ENCODE results near the gene LPXN.

Gene LPXN

DNA sequence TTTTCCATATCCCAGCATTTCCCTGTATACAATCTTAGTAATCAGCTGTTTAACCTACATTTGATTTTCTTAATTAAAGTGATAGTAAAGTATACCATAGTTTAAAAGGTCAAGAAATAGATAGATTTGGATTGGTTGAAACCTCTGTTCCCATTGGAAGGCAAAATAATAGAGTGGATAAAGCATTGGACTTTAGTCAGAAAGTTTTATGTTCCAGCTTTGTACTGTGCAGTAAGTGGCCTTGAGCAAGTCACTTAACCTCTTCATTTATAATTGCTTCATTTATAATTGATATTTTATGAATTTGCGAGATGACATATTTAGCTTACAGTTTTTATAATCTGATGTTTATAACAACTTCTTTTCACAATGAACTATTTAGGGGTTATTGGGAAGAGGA is 6.8 kb upstream of the LPXN start:
- H4K20me1 ChIP-seq (ENCODE audit: insufficient read depth, low read length): no peaks in the 10 kb centered on the region
- H3K79me2 ChIP-seq (ENCODE audit: insufficient read depth, low read length): peaks cover 77% of the 10 kb centered on the region
- H3K4me3 ChIP-seq (ENCODE audit: low read depth, low read length, poor library complexity, severe bottlenecking): peak overlapping the region; percentile 13
- H3K4me1 ChIP-seq (ENCODE audit: insufficient read depth, low read length, severe bottlenecking): peaks cover 63% of the 10 kb centered on the region
- H3K36me3 ChIP-seq (ENCODE audit: insufficient read depth, low read length): peaks cover 48% of the 10 kb centered on the region
- H3F3A ChIP-seq (ENCODE audit: insufficient read depth, low read length): no peaks in the 10 kb centered on the region
- no peak overlapping the region for H2AFZ ChIP-seq (ENCODE audit: low read length)
- TF ChIP-seq, protein P1, sequence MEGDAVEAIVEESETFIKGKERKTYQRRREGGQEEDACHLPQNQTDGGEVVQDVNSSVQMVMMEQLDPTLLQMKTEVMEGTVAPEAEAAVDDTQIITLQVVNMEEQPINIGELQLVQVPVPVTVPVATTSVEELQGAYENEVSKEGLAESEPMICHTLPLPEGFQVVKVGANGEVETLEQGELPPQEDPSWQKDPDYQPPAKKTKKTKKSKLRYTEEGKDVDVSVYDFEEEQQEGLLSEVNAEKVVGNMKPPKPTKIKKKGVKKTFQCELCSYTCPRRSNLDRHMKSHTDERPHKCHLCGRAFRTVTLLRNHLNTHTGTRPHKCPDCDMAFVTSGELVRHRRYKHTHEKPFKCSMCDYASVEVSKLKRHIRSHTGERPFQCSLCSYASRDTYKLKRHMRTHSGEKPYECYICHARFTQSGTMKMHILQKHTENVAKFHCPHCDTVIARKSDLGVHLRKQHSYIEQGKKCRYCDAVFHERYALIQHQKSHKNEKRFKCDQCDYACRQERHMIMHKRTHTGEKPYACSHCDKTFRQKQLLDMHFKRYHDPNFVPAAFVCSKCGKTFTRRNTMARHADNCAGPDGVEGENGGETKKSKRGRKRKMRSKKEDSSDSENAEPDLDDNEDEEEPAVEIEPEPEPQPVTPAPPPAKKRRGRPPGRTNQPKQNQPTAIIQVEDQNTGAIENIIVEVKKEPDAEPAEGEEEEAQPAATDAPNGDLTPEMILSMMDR (IDR thresholded peaks at IDR 0.05; ENCODE audit: low read length): no peak
- TF ChIP-seq EZH2 (IDR thresholded peaks at IDR 0.05; ENCODE audit: borderline replicate concordance, low read length): no peak
- H3K9ac ChIP-seq (ENCODE audit: low read length): no peak overlapping the region; the same call in 1 of the 2 replicates
- peak overlapping the region; percentile 86 for H3K4me2 ChIP-seq (ENCODE audit: low read length)
- no peaks in the 10 kb centered on the region for H3K27me3 ChIP-seq (ENCODE audit: insufficient read depth, low read length)
- no peak overlapping the region for H3K27ac ChIP-seq (ENCODE audit: low read depth, low read length, poor library complexity, severe bottlenecking)
- H3K9me3 ChIP-seq (ENCODE audit: low read length): no peaks in the 10 kb centered on the region
- no peaks in the 10 kb centered on the region for H3K9me2 ChIP-seq (ENCODE audit: low read depth, low read length)

DNA sequence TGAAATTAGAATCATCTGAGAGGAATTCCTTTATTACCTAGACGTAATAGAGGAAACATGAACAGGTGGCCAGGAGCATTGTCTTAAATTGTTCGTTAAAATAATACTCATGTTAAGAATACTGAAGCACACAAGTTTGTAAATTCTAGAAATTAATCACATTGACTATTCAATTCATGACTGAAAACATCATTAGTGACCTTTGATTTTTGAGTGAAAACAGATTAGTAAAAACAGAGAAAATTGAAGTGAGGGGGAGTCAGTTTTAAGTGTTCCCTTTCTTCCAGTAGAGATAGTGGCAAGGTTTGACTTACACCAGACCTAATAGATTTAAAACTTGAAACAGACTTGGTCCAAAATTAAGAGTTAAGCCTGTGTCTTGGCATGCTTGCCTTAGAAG is 4.7 kb upstream of the LPXN start:
- H3F3A ChIP-seq (ENCODE audit: insufficient read depth, low read length): 0 out of 2 replicates have a peak, but pooled peaks cover 3% of the 10 kb centered on the region
- peaks cover 27% of the 10 kb centered on the region for H3K36me3 ChIP-seq (ENCODE audit: insufficient read depth, low read length)
- H3K27me3 ChIP-seq (ENCODE audit: insufficient read depth, low read length): no peaks in the 10 kb centered on the region
- peaks cover 64% of the 10 kb centered on the region for H3K4me1 ChIP-seq (ENCODE audit: insufficient read depth, low read length, severe bottlenecking)
- no peak for TF ChIP-seq EZH2 (IDR thresholded peaks at IDR 0.05; ENCODE audit: borderline replicate concordance, low read length)
- TF ChIP-seq, protein P1 (IDR thresholded peaks at IDR 0.05; ENCODE audit: low read length): no peak
- peak overlapping the region; percentile 98 for H3K9ac ChIP-seq (ENCODE audit: low read length)
- H3K9me2 ChIP-seq (ENCODE audit: low read depth, low read length): no peaks in the 10 kb centered on the region
- H3K27ac ChIP-seq (ENCODE audit: low read depth, low read length, poor library complexity, severe bottlenecking): peak overlapping the region; percentile 84
- H4K20me1 ChIP-seq (ENCODE audit: insufficient read depth, low read length): no peaks in the 10 kb centered on the region
- H3K4me3 ChIP-seq (ENCODE audit: low read depth, low read length, poor library complexity, severe bottlenecking): peak overlapping the region; percentile 91
- peak overlapping the region; percentile 86 for H3K4me2 ChIP-seq (ENCODE audit: low read length)
- H2AFZ ChIP-seq (ENCODE audit: low read length): no peak overlapping the region
- no peaks in the 10 kb centered on the region for H3K9me3 ChIP-seq (ENCODE audit: low read length)
- peaks cover 67% of the 10 kb centered on the region for H3K79me2 ChIP-seq (ENCODE audit: insufficient read depth, low read length)

GRCh38 chr11:58579192-58580129 is 3.8 kb upstream of the LPXN start:
- Histone ChIP-seq H3K9me3 (ENCODE audit: low read length) (no peaks in the 10 kb centered on the region), H3K27ac (ENCODE audit: low read depth, low read length, poor library complexity, severe bottlenecking) (peak overlapping the region; percentile 84), H3K4me2 (ENCODE audit: low read length) (peak overlapping the region; percentile 86), H2AFZ (ENCODE audit: low read length) (no peak overlapping the region), H3K9me2 (ENCODE audit: low read depth, low read length) (no peaks in the 10 kb centered on the region), H4K20me1 (ENCODE audit: insufficient read depth, low read length) (no peaks in the 10 kb centered on the region), H3K79me2 (ENCODE audit: insufficient read depth, low read length) (peaks cover 67% of the 10 kb centered on the region), H3K4me3 (ENCODE audit: low read depth, low read length, poor library complexity, severe bottlenecking) (peak overlapping the region; percentile 91), H3K9ac (ENCODE audit: low read length) (peak overlapping the region; percentile 98), H3K27me3 (ENCODE audit: insufficient read depth, low read length) (no peaks in the 10 kb centered on the region), H3K36me3 (ENCODE audit: insufficient read depth, low read length) (peaks cover 18% of the 10 kb centered on the region), H3K4me1 (ENCODE audit: insufficient read depth, low read length, severe bottlenecking) (peaks cover 59% of the 10 kb centered on the region), H3F3A (ENCODE audit: insufficient read depth, low read length) (0 out of 2 replicates have a peak, but pooled peaks cover 3% of the 10 kb centered on the region)
- TF ChIP-seq, protein P1 (IDR thresholded peaks at IDR 0.05; ENCODE audit: low read length): peak; percentile 75
- no peak for TF ChIP-seq EZH2 (IDR thresholded peaks at IDR 0.05; ENCODE audit: borderline replicate concordance, low read length)

All from OCI-LY1 (cell line).